Measurements from ENCODE around the gene SOX6.

The SOX6 gene

DNA sequence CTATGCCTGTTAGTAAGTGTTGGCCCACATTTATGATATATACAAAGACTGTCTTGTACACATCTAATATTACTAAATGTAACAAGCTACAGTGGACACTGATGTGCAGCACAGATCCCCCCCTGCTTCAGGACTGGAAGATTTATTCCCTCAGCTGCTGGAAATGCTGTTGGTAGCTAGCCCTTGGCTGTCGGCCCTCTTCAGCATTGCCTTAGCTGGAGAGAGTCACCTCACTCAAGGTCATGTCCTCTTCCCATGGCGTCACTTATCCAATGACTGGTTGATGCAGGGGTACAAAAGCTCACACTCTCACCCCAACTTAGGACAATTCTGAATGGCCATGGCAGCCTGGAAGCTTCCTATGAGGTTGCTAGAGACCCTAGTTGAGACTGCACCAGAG lies 312.7 kb downstream of the SOX6 start:
- no peaks in the 10 kb centered on the region for H3K79me2 ChIP-seq (ENCODE audit: low read length)
- TF ChIP-seq EZH2phosphoT487 (IDR thresholded peaks at IDR 0.05; ENCODE audit: low read length) (no peak), EZH2 (optimal IDR thresholded peaks at IDR 0.05; ENCODE audit: low read depth, low read length) (no peak)
- TF ChIP-seq, protein P1, sequence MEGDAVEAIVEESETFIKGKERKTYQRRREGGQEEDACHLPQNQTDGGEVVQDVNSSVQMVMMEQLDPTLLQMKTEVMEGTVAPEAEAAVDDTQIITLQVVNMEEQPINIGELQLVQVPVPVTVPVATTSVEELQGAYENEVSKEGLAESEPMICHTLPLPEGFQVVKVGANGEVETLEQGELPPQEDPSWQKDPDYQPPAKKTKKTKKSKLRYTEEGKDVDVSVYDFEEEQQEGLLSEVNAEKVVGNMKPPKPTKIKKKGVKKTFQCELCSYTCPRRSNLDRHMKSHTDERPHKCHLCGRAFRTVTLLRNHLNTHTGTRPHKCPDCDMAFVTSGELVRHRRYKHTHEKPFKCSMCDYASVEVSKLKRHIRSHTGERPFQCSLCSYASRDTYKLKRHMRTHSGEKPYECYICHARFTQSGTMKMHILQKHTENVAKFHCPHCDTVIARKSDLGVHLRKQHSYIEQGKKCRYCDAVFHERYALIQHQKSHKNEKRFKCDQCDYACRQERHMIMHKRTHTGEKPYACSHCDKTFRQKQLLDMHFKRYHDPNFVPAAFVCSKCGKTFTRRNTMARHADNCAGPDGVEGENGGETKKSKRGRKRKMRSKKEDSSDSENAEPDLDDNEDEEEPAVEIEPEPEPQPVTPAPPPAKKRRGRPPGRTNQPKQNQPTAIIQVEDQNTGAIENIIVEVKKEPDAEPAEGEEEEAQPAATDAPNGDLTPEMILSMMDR (IDR thresholded peaks at IDR 0.05; ENCODE audit: low read length) = no peak
- DNase-seq = no peak
- H4K20me1 ChIP-seq (ENCODE audit: insufficient read depth, low read length) = no peaks in the 10 kb centered on the region
- no peak overlapping the region for H3K4me2 ChIP-seq (ENCODE audit: low read depth, low read length)
- no peak overlapping the region for H3K27ac ChIP-seq (ENCODE audit: low read length)
- no peak overlapping the region for H3K4me3 ChIP-seq (ENCODE audit: low read length)
- no peaks in the 10 kb centered on the region for H3K9me3 ChIP-seq (replicated peaks; ENCODE audit: insufficient read depth, low read length)
- H3K9ac ChIP-seq (ENCODE audit: low read length) = no peak overlapping the region
- no peaks in the 10 kb centered on the region for H3K36me3 ChIP-seq (replicated peaks; ENCODE audit: insufficient read depth, low read length)
- H3K27me3 ChIP-seq (replicated peaks; ENCODE audit: insufficient read depth, low read length) = no peaks in the 10 kb centered on the region
- no peaks in the 10 kb centered on the region for H3K4me1 ChIP-seq (ENCODE audit: low read length)
- no peak overlapping the region for H2AFZ ChIP-seq (ENCODE audit: low read length)
- no peaks in the 10 kb centered on the region for H3F3A ChIP-seq (ENCODE audit: insufficient read depth, low read length)
- H3K9me2 ChIP-seq (replicated peaks; ENCODE audit: insufficient read depth, low read length) = no peaks in the 10 kb centered on the region

GRCh38 chr11:16041207-16041606 lies 315.1 kb downstream of the SOX6 start:
- Histone ChIP-seq H3K9me2 (replicated peaks; ENCODE audit: insufficient read depth, low read length) (no peaks in the 10 kb centered on the region), H2AFZ (ENCODE audit: low read length) (no peak overlapping the region), H3K36me3 (replicated peaks; ENCODE audit: insufficient read depth, low read length) (no peaks in the 10 kb centered on the region), H3K27ac (ENCODE audit: low read length) (no peak overlapping the region), H3K79me2 (ENCODE audit: low read length) (no peaks in the 10 kb centered on the region), H3F3A (ENCODE audit: insufficient read depth, low read length) (no peaks in the 10 kb centered on the region), H3K9ac (ENCODE audit: low read length) (no peak overlapping the region), H3K4me1 (ENCODE audit: low read length) (no peaks in the 10 kb centered on the region), H3K4me3 (ENCODE audit: low read length) (no peak overlapping the region), H3K27me3 (replicated peaks; ENCODE audit: insufficient read depth, low read length) (no peaks in the 10 kb centered on the region), H3K4me2 (ENCODE audit: low read depth, low read length) (no peak overlapping the region), H3K9me3 (replicated peaks; ENCODE audit: insufficient read depth, low read length) (no peaks in the 10 kb centered on the region), H4K20me1 (ENCODE audit: insufficient read depth, low read length) (no peaks in the 10 kb centered on the region)
- no peak for DNase-seq
- TF ChIP-seq, protein P1 (IDR thresholded peaks at IDR 0.05; ENCODE audit: low read length) = no peak
- TF ChIP-seq EZH2phosphoT487 (IDR thresholded peaks at IDR 0.05; ENCODE audit: low read length) = no peak
- TF ChIP-seq EZH2 (optimal IDR thresholded peaks at IDR 0.05; ENCODE audit: low read depth, low read length) = no peak

- no peak for TF ChIP-seq EZH2 (optimal IDR thresholded peaks at IDR 0.05; ENCODE audit: low read depth, low read length)
- no peak for TF ChIP-seq EZH2phosphoT487 (IDR thresholded peaks at IDR 0.05; ENCODE audit: low read length)
- TF ChIP-seq, protein P1 (IDR thresholded peaks at IDR 0.05; ENCODE audit: low read length) = no peak
- Histone ChIP-seq H3K4me2 (ENCODE audit: low read depth, low read length) (no peak overlapping the region), H2AFZ (ENCODE audit: low read length) (no peak overlapping the region), H3K9me3 (replicated peaks; ENCODE audit: insufficient read depth, low read length) (no peaks in the 10 kb centered on the region), H4K20me1 (ENCODE audit: insufficient read depth, low read length) (no peaks in the 10 kb centered on the region), H3K27me3 (replicated peaks; ENCODE audit: insufficient read depth, low read length) (no peaks in the 10 kb centered on the region), H3K4me3 (ENCODE audit: low read length) (no peak overlapping the region), H3K27ac (ENCODE audit: low read length) (no peak overlapping the region), H3F3A (ENCODE audit: insufficient read depth, low read length) (no peaks in the 10 kb centered on the region), H3K4me1 (ENCODE audit: low read length) (no peaks in the 10 kb centered on the region), H3K9ac (ENCODE audit: low read length) (no peak overlapping the region), H3K36me3 (replicated peaks; ENCODE audit: insufficient read depth, low read length) (no peaks in the 10 kb centered on the region), H3K79me2 (ENCODE audit: low read length) (no peaks in the 10 kb centered on the region), H3K9me2 (replicated peaks; ENCODE audit: insufficient read depth, low read length) (no peaks in the 10 kb centered on the region)
- no peak for DNase-seq
These were observed 316.2 kb downstream of the SOX6 start for GRCh38 chr11:16040151-16040550.

All from MM.1S (cell line).